Stimulated activated CD8-positive, alpha-beta memory T cell treated with anti-CD3 and anti-CD28 coated beads, Interleukin-12 subunit alpha, Interleukin-12 subunit beta, amount 100 ng/mL, for 24 hours (primary cell): ENCODE results near the gene DNAAF8.
"Not testable (repeated sequence)": the region's sequence is repeated elsewhere in the genome, so short reads cannot be mapped to it uniquely, and the experiment has no call there.

ENCODE experiments used
- DNase-seq: peaks from one replicate; pipeline ENCODE4 v3.0.0-alpha.2; 2020; ENCODE audit errors: extremely low read depth

DNAAF8 gene

DNA sequence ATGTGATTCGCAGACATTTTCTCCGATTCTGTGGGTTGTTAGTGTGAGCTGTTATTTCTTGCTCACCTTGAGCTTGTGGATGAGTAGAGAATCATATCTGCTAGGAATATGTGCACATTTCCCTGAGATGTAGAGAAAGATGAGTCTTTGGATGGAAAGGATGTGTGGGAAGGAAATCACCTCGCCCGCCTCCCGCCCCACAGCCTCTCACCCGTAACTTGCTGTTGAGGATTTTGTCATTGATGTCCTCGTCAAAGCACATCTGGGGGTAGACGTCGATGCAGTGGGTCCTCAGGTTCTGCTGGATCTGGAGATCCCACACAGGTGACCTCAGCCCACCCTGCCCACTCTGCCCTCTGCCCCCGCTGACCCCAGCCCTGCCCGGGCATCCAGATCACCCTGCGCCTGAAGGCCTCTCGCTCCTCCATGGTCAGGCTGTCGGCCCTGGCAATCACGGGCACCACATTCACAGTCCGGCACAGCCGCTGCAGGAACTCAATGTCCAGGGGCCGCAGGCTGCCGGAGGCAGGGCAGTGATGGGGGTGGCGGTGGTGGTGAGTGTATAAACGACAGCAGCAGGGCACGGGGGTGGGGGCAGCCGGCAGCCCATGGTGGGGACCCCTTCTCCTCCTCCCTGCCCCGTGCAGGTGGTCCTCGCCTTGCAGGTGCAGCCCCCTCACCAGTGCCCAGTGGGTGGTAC is 49.1 kb downstream of the DNAAF8 start:
- no peak for DNase-seq

DNA sequence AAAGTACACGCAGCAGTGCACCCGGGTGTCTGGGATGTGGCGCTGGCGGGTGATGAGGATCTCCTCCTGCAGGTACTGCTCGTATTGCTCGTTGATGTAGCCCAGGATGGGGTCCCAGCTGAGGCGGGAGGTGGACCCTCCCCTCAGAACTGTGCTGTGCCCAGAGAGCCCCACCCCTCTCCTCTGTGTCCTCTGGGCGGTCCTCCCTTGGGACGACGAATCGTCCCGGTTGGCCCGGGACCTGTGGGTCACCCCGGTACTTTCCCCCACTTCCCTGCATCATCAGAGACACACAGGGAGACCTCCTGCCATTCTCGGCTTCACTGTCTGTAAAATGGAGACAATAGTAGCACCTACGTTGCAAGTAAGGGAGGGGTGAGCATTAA is 49.6 kb downstream of the DNAAF8 start:
- no peak for DNase-seq

DNA sequence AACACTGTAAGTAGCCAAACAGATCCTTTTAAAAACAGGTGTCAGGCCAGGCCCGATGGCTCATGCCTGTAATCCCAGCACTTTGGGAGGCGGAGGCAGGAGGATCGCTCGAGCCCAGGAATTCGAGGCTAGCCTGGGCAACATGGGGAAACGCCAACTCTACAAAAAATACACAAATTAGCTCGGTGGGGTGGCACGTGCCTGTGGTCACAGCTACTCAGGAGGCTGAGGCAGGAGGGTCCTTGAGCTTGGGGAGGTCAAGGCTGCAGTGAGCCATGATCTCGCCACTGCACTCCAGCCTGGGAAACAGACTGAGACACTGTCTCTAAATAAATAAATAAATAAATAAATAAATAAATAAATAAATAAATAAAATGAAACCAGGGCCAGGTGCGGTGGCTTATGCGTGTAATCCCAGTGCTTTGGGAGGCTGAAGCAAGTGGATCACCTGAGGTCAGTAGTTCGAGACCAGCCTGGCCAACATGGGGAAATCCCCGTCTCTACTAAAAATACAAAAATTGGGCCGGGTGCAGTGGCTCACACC is 50.2 kb downstream of the DNAAF8 start:
- not testable (repeated sequence) for DNase-seq

DNA sequence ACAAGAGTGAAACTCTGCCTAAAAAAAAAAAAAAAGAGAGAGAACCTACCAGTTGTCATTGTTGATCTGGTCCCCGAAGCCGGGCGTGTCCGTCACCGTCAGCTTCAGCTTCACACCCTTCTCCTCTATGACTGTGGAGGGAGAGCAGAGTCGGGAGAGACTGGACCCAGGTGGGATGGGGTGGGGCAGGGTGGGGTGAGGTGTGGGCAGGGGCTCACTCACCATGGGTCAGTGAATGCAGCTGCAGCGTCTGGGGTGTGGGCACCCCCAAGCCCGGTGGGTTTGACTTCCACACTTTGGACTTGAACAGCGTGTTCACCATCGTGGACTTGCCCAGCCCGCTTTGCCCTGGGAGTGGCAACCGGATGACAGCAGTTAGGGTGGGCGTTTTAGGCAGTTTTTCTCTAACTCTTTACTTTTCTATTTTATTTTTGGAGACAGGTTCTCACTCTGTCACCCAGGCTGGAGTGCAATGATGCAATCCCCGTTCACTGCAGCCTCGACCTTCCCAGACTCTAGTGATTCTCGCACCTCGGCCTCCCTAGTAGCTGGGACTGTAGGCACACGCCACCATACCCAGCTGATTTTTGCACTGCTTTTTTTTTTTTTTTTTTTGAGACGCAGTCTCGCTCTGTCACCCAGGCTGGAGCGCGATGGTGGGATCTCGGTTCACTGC is 51.6 kb downstream of the DNAAF8 start:
- DNase-seq = no peak

DNA sequence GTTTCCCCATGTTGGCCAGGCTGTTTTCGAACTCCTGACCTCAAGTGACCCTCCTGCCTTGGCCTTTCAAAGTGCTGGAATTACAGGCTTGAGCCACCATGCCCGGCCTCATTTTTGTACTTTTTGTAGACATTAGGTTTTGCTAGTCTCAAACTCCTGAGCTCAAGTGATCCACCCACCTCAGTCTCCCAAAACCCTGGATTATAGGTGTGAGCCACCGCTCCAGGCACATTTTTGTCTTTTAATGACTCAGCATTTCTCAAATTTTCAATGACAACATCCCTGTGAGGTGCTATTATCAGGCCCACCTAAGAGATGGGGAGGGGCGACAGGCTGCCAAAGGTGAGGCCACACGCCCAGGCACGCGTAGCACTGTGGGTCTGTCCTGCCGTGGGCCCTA is 52.7 kb downstream of the DNAAF8 start:
- DNase-seq = no peak

DNA sequence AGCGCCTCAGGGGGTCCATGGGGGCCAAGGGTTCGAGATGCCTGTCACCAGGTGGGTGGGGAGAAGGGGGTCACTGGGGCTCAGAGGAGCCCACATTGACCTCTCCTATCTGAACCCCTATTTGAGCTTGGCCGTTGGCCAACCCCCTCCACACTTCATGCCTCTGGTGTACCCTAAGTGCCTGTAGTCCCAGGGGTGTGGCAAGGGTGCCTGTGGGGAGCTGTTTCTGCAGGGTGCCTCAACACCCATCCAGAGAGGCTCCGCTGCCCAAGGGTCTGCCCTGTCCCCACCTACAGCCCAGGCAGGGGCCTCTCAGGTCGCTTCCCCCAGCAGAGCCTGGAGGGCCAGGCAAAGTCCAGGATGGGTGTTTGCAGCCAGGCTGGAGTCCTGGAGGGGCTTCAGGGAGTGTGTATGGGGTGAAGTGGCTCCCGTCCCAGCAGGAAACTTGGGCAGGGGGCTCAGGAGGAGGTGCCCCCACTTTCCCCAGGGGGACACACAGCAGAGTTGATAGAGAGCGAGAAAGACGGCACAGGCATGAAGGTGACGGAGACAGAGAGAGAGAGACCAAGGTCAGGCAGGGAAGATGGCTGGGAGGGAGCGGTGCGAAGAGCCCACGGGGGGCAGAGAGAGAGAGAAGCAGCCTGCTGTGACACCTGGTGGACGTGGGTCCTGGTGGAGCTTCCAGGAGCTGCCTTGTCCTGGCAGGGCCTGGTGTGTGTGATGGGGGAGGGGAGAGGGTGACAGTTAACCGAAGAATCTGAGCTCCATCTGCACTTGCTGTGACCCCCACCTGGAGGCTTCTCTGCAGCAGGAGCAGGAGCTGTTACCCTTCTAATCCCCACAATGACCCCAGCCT is 53.5 kb downstream of the DNAAF8 start, which contains the start of gene SEPTIN12:
TSS of gene SEPTIN12 (minus strand) at position 719 of the 856 bp plus-strand sequence. CDS start at position 19, 700 bp downstream.
- no peak for DNase-seq

DNA sequence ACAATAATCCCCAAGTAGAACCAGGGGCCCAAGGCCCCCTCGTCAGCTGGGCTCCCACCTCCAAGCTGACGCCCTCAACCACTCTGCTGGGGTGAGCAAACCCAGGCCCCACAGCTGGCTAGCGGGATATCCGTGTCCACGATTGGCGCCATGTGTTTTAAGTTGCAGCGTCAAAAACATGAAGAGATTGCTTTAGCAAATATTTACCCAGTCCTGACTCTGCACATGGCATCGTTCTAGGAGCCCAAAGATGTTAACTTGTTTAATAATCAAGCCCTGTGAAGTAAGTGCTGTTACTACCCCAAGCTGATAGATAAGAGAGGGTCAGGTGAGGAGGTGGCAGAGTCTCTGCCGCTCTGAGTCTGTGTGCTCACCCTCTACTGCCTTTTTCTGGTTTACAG is 54.2 kb downstream of the DNAAF8 start:
- no peak for DNase-seq

DNA sequence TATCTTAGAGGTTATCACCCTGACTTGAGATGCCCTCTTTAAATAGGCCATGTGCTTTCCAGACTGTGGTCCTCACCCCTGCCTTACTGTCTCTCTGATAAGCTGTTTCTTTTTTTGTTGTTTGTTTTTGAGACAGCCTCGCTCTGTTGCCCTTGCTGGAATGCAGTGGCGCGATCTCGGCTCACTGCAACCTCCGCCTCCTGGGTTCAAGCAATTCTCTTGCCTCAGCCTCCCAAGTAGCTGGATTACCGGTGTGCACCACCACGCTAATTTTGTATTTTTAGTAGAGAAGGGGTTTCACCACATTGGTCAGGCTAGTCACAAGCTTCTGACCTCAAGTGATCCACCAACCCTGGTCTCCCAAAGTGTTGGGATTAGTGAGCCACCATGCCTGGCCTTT is 54.6 kb downstream of the DNAAF8 start:
- DNase-seq = no peak

DNA sequence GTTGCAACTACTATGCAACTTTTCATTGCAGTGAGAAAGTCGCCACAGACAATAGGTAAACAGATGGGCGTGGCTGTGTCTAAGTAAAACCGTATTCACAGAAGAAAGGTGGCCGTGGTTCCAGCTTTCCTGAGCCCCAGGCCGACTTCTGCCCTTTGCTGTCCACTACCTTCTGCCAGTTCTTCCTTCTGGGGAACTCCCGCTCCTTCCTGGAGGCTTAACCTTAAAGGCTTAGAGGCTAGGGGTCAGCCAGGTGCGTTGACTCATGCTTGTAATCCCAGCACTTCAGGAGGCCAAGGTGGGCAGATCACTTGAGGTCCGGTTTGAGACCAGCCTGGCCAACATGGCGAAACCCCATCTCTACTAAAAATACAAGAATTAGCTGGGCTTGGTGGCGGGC is 55.9 kb downstream of the DNAAF8 start:
- no peak for DNase-seq

DNA sequence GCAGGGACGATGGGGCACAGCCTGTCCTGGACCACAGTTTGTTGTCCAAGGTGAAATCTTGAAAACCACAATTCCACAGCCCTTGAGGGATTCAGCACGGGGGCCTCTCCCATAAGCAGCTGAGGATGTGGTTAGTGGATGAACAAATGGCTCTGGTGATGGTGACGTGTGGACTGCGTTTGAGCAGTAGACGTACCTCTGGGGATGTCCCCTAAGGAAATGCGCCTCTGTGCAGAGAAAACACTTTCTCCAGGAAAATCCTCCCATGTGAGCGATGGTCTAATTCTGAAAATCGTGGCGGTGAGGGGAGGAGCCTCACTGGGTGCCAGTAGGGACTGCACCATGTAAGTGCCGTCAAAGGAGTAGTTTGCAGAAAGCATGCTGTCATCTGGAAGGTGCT is 56.5 kb downstream of the DNAAF8 start:
- no peak for DNase-seq

DNA sequence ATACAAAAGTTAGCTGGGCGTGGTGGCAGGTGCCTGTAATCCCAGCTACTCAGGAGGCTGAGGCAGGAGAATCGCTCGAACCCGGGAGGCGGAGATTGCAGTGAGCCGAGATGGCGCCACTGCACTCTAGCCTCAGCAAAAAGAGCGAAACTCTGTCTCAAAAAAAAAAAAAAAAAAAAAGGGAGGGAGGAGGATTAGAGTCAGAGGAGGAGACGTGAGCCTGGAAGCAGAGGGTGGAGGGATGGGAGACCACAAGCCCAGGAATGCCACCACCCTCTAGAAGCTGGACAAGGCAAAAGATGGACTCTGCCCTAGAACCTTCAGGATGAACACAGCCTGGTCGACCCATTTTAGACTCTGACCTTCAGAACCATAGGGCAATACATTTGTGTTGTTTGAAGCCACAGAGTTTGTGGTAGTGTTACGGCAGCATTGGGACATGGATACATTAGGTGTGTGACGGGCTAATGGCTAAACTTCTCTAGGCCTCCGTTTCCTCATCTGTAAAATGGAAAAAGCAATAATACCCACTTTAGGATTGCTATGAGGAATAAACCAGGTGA is 58.7 kb downstream of the DNAAF8 start:
- DNase-seq = no peak

DNA sequence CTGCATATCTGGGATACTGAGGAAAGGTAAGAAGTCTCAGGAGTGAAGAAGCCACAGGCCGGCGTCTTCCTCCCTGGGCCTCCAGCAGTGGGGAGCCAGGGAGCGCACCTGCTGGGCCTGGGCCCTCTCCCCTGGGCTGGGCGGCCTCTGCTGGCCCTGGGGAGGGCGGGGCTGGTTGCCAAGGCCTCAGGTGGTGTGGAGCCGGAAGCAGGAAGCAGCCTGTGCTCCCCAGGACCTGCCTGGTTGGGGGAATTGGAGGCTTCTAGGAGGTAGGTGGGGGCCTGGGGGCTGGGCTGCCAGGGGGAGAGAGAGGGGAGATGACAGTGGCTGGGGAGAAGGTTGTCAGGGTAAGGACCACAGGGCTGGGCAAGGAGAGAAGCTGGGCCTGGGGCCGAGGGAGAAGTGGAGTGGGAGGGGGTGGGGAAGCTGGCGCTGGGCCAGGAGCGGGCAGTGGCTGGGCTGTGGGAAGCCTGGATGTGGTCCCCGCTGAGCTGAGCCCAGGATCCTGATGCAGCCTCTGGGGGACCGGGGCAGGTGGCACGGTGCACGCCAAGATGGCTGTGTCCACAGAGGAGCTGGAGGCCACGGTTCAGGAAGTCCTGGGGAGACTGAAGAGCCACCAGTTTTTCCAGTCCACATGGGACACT is 61.0 kb downstream of the DNAAF8 start, which contains the start of gene SMIM22:
TSS of gene SMIM22 (plus strand) at position 189 of the 647 bp plus-strand sequence. CDS start at position 555, 366 bp downstream.
- no peak for DNase-seq

DNA sequence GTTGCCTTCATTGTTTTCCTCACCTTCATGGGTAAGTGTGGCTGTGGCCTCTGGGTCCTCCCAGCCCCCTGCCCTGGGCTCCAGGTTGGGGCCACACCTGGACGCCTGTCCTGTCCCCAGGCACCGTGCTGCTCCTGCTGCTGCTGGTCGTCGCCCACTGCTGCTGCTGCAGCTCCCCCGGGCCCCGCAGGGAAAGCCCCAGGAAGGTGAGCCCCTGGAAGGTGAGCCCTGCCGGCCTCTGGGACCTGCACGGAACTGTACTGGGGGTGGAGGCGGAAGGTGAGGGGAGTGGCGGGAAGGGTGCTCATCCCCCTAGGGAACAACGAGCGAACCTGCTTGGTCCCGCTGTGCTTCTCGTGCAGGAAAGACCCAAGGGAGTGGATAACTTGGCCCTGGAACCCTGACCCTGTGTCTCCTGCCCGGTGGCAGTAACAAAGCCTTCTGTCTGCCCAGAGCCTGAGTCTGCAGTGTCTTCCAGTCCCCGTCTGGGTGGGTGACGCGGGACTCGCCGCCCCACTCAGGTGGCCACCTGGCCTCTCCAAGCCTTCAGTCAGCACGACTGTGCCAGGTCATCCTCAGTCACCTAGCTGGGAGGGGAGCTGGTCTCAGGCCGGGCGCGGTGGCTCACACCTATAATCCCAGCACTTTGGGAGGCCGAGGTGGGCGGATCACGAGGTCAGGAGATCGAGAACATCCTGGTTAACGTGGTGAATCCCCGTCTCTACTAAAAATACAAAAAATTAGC is 61.7 kb downstream of the DNAAF8 start:
- DNase-seq = no peak

DNA sequence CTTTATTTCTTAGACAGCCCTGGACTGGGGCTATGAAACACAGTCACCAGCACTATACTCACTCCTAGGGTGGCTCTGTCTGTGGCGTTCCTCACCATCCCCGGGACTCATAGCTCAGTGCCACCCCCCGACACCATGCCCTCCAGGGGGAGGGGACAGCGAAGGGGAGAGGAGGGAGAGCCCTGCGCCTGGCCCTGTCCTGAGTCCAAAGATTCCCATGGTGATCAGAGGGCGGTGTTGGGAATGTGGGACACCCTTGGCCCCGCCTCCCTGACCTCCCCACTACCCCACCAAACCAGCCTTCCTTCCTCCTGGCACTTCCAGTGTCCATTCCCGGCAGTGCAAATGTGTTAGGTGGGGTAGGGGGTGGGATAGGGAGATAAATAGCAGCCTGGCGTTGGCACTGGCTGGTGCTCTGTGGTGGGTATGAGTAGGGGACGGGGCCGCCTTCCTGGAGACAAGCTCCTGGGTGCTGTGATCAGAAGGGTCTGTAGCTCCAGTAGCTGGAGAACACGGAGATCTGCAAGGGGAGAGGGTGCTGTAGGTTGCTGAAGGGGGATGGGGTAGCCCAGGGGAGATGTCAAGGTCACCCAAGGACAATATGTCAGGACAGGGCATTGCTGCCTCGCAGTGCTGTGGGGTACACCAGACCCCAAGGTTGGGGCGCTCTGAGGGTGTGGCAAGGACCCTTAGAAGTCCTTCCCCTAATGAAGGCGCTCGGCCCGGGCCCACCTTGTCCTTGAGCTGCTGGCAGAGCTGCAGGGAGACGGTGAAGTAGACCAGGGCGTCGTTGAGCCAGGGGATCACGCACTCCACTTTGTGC is 62.9 kb downstream of the DNAAF8 start:
- DNase-seq = no peak

DNA sequence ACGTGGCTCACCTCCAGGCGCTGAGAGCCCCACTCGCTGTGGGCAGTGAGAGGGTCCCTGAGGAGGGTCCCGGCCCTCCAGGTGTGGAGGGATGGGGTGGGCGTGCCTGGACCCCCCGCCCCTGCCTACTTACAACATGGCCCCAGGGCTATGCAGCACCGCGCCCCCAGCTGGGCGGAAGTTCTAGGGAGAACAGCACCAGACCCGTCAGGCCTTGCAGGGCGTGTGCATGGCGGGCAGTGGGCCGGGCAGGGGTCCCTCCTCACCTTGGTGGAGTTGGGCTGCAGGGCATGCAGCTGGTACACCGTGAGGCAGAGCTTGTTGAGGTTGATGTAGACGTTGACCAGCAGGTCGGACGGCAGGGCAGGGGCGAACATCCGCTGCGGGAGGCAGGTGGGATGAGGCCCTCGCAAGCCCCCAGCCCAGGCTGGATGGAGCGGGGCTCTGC is 63.5 kb downstream of the DNAAF8 start:
- DNase-seq = no peak

DNA sequence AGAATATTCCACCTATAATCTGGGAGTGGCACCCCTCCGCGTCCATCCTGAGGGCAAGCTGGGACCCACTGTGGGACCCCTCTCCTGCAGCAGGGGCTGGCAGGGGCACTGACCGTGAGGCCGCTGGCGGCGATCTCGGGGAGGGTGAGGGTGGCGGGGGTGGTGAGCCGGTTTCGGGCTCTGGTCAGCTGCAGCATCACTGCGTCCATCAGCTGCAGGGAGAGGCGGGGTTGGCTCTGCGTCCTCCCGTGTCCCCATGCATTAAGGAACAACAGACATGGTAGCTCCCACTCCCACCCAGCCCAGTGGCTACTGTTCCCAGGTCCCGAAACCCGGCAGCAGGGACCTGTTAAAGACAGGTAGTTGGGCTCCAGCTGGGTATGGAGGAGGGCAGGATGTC is 64.1 kb downstream of the DNAAF8 start:
- DNase-seq = no peak
